SK-N-SH (cell line): ENCODE measurements around the gene WNK4. TPM values are rescaled to one million over a fixed set of nuclear protein-coding genes. Genes with fewer than 3 reads are reported as not detected.
"Not testable (repeated sequence)": the region's sequence is repeated elsewhere in the genome, so short reads cannot be mapped to it uniquely, and the experiment has no call there.

ENCODE experiments used
- CTCF ChIA-PET: fragments of 300-600, 350-600 bp; formaldehyde crosslinking; extraction: SDS; loops from one replicate; lab custom pipeline; 2021; lab: Yijun Ruan, JAX
- POLR2A ChIA-PET: fragments of 350-600 bp; sonication (Branson Sonifier 250); formaldehyde crosslinking; extraction: SDS; loops from one replicate; lab custom pipeline; 2020; ENCODE audit warnings: antibody characterized with exemption, inconsistent platforms; lab: Yijun Ruan, JAX
- DNase-seq: peaks from one replicate; pipeline ENCODE4 v3.0.0; 2012
- H2AFZ ChIP-seq: fragments of 200-600 bp; sonication (generic); 2 replicates; pipeline ENCODE4 v1.8.1; 2016; ENCODE audit warnings: antibody characterized with exemption, mild to moderate bottlenecking, low read depth
- H3F3A ChIP-seq: fragments of 200-600 bp; sonication (generic); replicated peaks from 2 replicates; pipeline ENCODE3; 2016; ENCODE audit warnings: antibody characterized with exemption, mild to moderate bottlenecking; ENCODE audit not compliant: insufficient read depth
- H3K27ac ChIP-seq, 2 experiments: fragments of 200-500 bp in 1 of 2; fragments of 200-600 bp in 1 of 2; sonication (Bioruptor generic) in 1 of 2; sonication (generic), shearing (Covaris generic) in 1 of 2; 2 replicates each; pipeline versions ENCODE4 v1.5.1 to v1.6.1; 2014 to 2016; ENCODE audit warnings: low read depth in 2 of 2, inconsistent platforms in 1 of 2, low read length in 1 of 2, mild to moderate bottlenecking in 1 of 2, mixed read lengths in 1 of 2
- H3K27me3 ChIP-seq: fragments of 200-600 bp; sonication (generic), shearing (Covaris generic); 2 replicates; pipeline ENCODE4 v1.6.1; 2016; ENCODE audit warnings: mixed run types; ENCODE audit not compliant: insufficient read depth
- H3K36me3 ChIP-seq, 2 experiments: fragments of 200-500 bp in 1 of 2; fragments of 200-600 bp in 1 of 2; sonication (Bioruptor generic) in 1 of 2; sonication (generic) in 1 of 2; replicated peaks in 1 of 2; 2 replicates each; pipeline versions ENCODE3 to v1.5.1; 2014 to 2016; ENCODE audit warnings: low read length in 1 of 2, mild to moderate bottlenecking in 1 of 2; ENCODE audit not compliant: insufficient read depth in 2 of 2, control insufficient read depth in 1 of 2
- H3K4me1 ChIP-seq, 2 experiments: fragments of 200-500 bp in 1 of 2; fragments of 200-600 bp in 1 of 2; sonication (Bioruptor generic) in 1 of 2; sonication (generic), shearing (Covaris generic) in 1 of 2; 2 replicates each; pipeline versions ENCODE4 v1.5.1 to v1.6.1; 2014 to 2016; ENCODE audit warnings: low read depth in 1 of 2, low read length in 1 of 2, mixed run types in 1 of 2; ENCODE audit not compliant: insufficient read depth in 2 of 2, control insufficient read depth in 1 of 2
- H3K4me2 ChIP-seq: fragments of 200-600 bp; sonication (generic), shearing (Covaris generic); 2 replicates; pipeline ENCODE4 v1.6.1; 2017; ENCODE audit warnings: mixed run types
- H3K4me3 ChIP-seq, 2 experiments: fragments of 200-500 bp in 1 of 2; fragments of 200-600 bp in 1 of 2; sonication (Bioruptor generic) in 1 of 2; sonication (generic), shearing (Covaris generic) in 1 of 2; 2 replicates each; pipeline versions ENCODE4 v1.5.1 to v1.8.1; 2014 to 2016; ENCODE audit warnings: low read depth in 2 of 2, inconsistent platforms in 1 of 2, low read length in 1 of 2, mild to moderate bottlenecking in 1 of 2, mixed read lengths in 1 of 2, moderate library complexity in 1 of 2
- H3K79me2 ChIP-seq: fragments of 200-600 bp; sonication (generic); 2 replicates; pipeline ENCODE4 v1.8.1; 2017; ENCODE audit warnings: mild to moderate bottlenecking; ENCODE audit not compliant: insufficient read depth
- H3K9ac ChIP-seq: fragments of 200-600 bp; sonication (generic); 2 replicates; pipeline ENCODE4 v1.6.1; 2017; ENCODE audit warnings: mixed run types
- H3K9me2 ChIP-seq: fragments of 200-600 bp; sonication (generic); 2 replicates; pipeline ENCODE4 v1.6.1; 2017; ENCODE audit warnings: mixed run types
- H3K9me3 ChIP-seq: fragments of 200-600 bp; sonication (generic); 2 replicates; pipeline ENCODE4 v1.6.1; 2017; ENCODE audit warnings: mixed run types, mild to moderate bottlenecking, moderate library complexity
- H4K20me1 ChIP-seq: fragments of 200-600 bp; sonication (generic); 2 replicates; pipeline ENCODE4 v1.6.1; 2017; ENCODE audit warnings: mild to moderate bottlenecking, mixed run types; ENCODE audit not compliant: insufficient read depth
- EZH2phosphoT487 ChIP-seq: fragments of 200-600 bp; sonication (generic); IDR thresholded peaks from 2 replicates; pipeline ENCODE4 v1.6.1; 2017; ENCODE audit warnings: low read depth, mixed run types, mild to moderate bottlenecking, antibody characterized with exemption, moderate library complexity, borderline replicate concordance
- FOXM1 ChIP-seq: IDR thresholded peaks from 2 replicates; pipeline ENCODE4 v1.4.0; 2012; ENCODE audit warnings: low read depth, mild to moderate bottlenecking
- GABPA ChIP-seq: IDR thresholded peaks from 2 replicates; pipeline ENCODE4 v1.4.0; 2012; ENCODE audit warnings: low read depth, mild to moderate bottlenecking
- GATA2 ChIP-seq: sonication (generic); formaldehyde crosslinking; IDR thresholded peaks from 2 replicates; pipeline ENCODE4 v1.5.0; 2020; ENCODE audit warnings: mild to moderate bottlenecking, missing genetic modification reagents
- RCOR1 ChIP-seq: fragments of 150-350 bp; IDR thresholded peaks from 2 replicates; pipeline ENCODE4 v1.6.1; 2017; ENCODE audit warnings: antibody characterized with exemption, low read length
- RFX5 ChIP-seq: IDR thresholded peaks from 2 replicates; pipeline ENCODE4 v1.6.1; 2012; ENCODE audit warnings: mild to moderate bottlenecking, improper control_type of control experiment, low read length
- TCF12 ChIP-seq: IDR thresholded peaks from 2 replicates; pipeline ENCODE4 v1.4.0; 2012
- USF2 ChIP-seq: fragments of 150-350 bp; IDR thresholded peaks from 2 replicates; pipeline ENCODE4 v1.6.1; 2017; ENCODE audit warnings: antibody characterized with exemption, low read length, low read depth, borderline replicate concordance
- ZBTB33 ChIP-seq: IDR thresholded peaks from 2 replicates; pipeline ENCODE4 v1.4.0; 2012; ENCODE audit warnings: low read depth, borderline replicate concordance
- WGBS: methylation state at CpG from one replicate; pipeline ENCODE4 v1.1.6; 2017; ENCODE audit warnings: low lambda C conversion rate; 5-methylcytosine and 5-hydroxymethylcytosine counted together
- polyA plus RNA-seq, 3 experiments: library from polyadenylated mRNA; depleted of rRNA; stranded (reverse); fragments of >200 nt; gene quantifications; 2 replicates each; pipeline ENCODE4 v1.2.3, GENCODE V29; 2012

WNK4 gene
- polyA plus RNA-seq, 1 of the 3 experiments (the other 2 are of a cell fraction) = 12.5 TPM

GRCh38 chr17:42767512-42767911, 12.9 kb upstream of the WNK4 start:
- Histone ChIP-seq H3K4me1 (peaks cover 4 to 5% of the 10 kb centered on the region in 2 experiments; a peak in 2 of 4 replicates), H3K4me2 (no peak overlapping the region), H3K27ac (no peak overlapping the region), H3K4me3 (no peak overlapping the region), H3K9me2 (no peaks in the 10 kb centered on the region), H3F3A (peaks cover 3% of the 10 kb centered on the region), H3K9ac (no peak overlapping the region), H3K9me3 (no peaks in the 10 kb centered on the region), H3K27me3 (no peaks in the 10 kb centered on the region), H3K36me3 (no peaks in the 10 kb centered on the region), H4K20me1 (no peaks in the 10 kb centered on the region), H2AFZ (no peak overlapping the region), H3K79me2 (no peaks in the 10 kb centered on the region)
- ChIA-PET CTCF (interaction anchor here (1.2 kb wide), 1 partner anchor 57 kb away, joined by 3 read pairs; the partner anchor contains the start of gene BECN1), POLR2A (no interaction called here)
- no peak for DNase-seq
- no peak for TF ChIP-seq GATA2 (CRISPR knock-in tag)
- TF ChIP-seq RFX5 = no peak
- TF ChIP-seq GABPA = no peak
- TF ChIP-seq RCOR1 = no peak

GRCh38 chr17:42768006-42768405, 12.4 kb upstream of the WNK4 start:
- H2AFZ ChIP-seq, H3K9me3 ChIP-seq, H3K36me3 ChIP-seq, H3K9ac ChIP-seq, H3K4me2 ChIP-seq, CTCF ChIA-PET, H3K9me2 ChIP-seq, H3K4me3 ChIP-seq, H4K20me1 ChIP-seq, H3F3A ChIP-seq, H3K27ac ChIP-seq, DNase-seq, H3K27me3 ChIP-seq, H3K4me1 ChIP-seq, H3K79me2 ChIP-seq, POLR2A ChIA-PET: not testable (repeated sequence)
- WGBS = 54% methylated on average over 9 of the region's 9 CpGs

- H3K36me3 ChIP-seq, H3K4me3 ChIP-seq, POLR2A ChIA-PET, H3K27ac ChIP-seq, H4K20me1 ChIP-seq, H3K9me2 ChIP-seq, H3K27me3 ChIP-seq, H3K9me3 ChIP-seq, H3K9ac ChIP-seq, H2AFZ ChIP-seq, H3K4me2 ChIP-seq, H3K4me1 ChIP-seq, DNase-seq: not testable (repeated sequence)
- CTCF ChIA-PET = interaction anchor here (0.7 to 1.5 kb wide), 2 partner anchors 9 to 159 kb away, joined by 3 read pairs; partner anchors contain the start of gene RAMP2
- Histone ChIP-seq H3K79me2 (peaks cover 23% of the 10 kb centered on the region), H3F3A (peaks cover 20% of the 10 kb centered on the region)
- WGBS = 94% methylated on average over 10 of the region's 10 CpGs
These were observed 10.4 kb upstream of the WNK4 start for GRCh38 chr17:42769964-42770363.

GRCh38 chr17:42772945-42773289, 7.5 kb upstream of the WNK4 start:
- Histone ChIP-seq H3K27ac (peak overlapping the region; percentile 68 to 90), H3K27me3 (no peaks in the 10 kb centered on the region), H3K9me2 (no peaks in the 10 kb centered on the region), H3K4me3 (peak overlapping the region; percentile 73 to 98), H3K4me1 (peaks cover 3 to 15% of the 10 kb centered on the region in 2 experiments; a peak in 2 of 4 replicates), H2AFZ (peak overlapping the region; percentile 91; the same call in 1 of the 2 replicates), H3K36me3 (peaks cover 8 to 33% of the 10 kb centered on the region in 2 experiments), H4K20me1 (no peaks in the 10 kb centered on the region), H3K9me3 (no peaks in the 10 kb centered on the region), H3F3A (peaks cover 27% of the 10 kb centered on the region), H3K4me2 (peak overlapping the region; percentile 99), H3K9ac (peak overlapping the region; percentile 94), H3K79me2 (peaks cover 32% of the 10 kb centered on the region)
- no peak for DNase-seq
- 7% methylated on average over 3 of the region's 3 CpGs for WGBS
- CTCF ChIA-PET = interaction anchor here (0.7 to 4.0 kb wide), 9 partner anchors 9 to 220 kb away, joined by 3 to 48 read pairs (median 3); partner anchors contain the start of genes BECN1, HSD17B1 and RAMP2
- TF ChIP-seq ZBTB33 (0 out of 2 replicates have a peak, but pooled peaks have one; percentile 3), FOXM1 (no peak), USF2 (no peak), TCF12 (no peak), EZH2phosphoT487 (no peak)
- POLR2A ChIA-PET = interaction anchor here (0.6 to 1.9 kb wide), 8 partner anchors 9 to 496 kb away, joined by 3 to 17 read pairs (median 5); partner anchors contain the start of genes CNTD1, COA3, NAGLU and PSMC3IP
